Measurements from ENCODE around the gene C1orf87. TPM values are rescaled to one million over a fixed set of nuclear protein-coding genes. Genes with fewer than 3 reads are reported as not detected.

C1orf87 gene
- total RNA-seq, 2 experiments from 2014 or later, result not detected

DNA sequence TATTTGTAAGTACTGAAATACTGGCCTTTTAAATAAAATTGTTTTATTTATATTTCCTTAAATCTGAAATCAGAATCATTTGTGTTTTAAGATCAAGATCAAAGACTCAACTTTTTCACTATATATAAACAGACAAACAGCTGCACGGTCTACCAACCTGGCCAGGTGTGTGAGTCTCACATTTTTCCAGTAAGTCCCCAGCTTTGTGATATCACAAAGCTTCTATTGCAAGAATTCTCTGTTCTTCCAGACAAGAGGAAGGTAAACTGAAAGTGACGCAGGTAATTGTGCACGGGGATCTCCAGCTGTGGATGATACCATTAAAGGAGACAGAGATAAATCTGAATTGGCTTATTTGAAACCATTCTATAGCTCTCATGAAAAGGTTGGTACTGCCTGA is 105.8 kb downstream of the C1orf87 start:
- H3K27me3 Mint-ChIP-seq, result peaks cover 5% of the 10 kb centered on the region
- H3K36me3 Mint-ChIP-seq (ENCODE audit: low read depth), result no peaks in the 10 kb centered on the region
- CTCF ChIA-PET, result interaction anchor here (2.3 to 3.5 kb wide), 3 partner anchors 9 to 20 kb away, joined by 8 to 22 read pairs (median 9); no protein-coding TSS in a partner anchor
- H3K4me3 Mint-ChIP-seq, result no peak overlapping the region
- no peak overlapping the region for H3K27ac Mint-ChIP-seq
- POLR2A ChIA-PET, result interaction anchor here (0.5 kb wide), 1 partner anchor 39 kb away, joined by 3 read pairs; no protein-coding TSS in a partner anchor
- TF ChIP-seq, protein P1, sequence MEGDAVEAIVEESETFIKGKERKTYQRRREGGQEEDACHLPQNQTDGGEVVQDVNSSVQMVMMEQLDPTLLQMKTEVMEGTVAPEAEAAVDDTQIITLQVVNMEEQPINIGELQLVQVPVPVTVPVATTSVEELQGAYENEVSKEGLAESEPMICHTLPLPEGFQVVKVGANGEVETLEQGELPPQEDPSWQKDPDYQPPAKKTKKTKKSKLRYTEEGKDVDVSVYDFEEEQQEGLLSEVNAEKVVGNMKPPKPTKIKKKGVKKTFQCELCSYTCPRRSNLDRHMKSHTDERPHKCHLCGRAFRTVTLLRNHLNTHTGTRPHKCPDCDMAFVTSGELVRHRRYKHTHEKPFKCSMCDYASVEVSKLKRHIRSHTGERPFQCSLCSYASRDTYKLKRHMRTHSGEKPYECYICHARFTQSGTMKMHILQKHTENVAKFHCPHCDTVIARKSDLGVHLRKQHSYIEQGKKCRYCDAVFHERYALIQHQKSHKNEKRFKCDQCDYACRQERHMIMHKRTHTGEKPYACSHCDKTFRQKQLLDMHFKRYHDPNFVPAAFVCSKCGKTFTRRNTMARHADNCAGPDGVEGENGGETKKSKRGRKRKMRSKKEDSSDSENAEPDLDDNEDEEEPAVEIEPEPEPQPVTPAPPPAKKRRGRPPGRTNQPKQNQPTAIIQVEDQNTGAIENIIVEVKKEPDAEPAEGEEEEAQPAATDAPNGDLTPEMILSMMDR (IDR thresholded peaks at IDR 0.05), result no peak
- H3K9me3 Mint-ChIP-seq, result no peaks in the 10 kb centered on the region
- H3K4me1 Mint-ChIP-seq (ENCODE audit: low read depth), result peaks cover 3% of the 10 kb centered on the region
- no peak for ATAC-seq
- no peak for DNase-seq
- intact Hi-C loops (cut with micrococcal nuclease), result no loop called here

DNA sequence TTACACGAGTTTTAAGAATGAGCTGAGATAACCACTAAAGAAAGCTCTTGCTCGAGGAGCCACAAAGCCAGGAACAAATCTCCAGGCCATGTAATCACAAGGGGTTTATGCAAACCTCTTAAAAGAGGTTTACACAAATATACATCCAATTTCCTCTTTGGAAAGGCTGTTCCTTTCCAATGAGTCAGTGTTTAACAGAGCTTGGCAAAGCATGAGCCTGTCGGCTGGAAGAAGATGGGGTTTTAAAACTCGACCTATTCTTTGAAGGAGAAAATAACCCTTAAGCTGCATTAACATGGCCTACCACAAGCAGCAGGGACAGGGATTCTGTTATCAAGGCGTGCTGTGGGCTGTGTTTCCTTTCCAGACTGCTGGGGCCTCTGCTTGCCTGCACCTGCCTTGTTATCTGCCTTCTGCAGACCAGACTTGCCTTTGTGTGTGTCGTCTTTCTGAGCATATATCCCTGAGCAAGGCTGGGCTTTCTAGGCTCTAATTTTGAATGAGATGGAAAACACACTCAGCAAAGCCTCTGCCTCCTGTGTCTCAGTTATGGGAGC is 106.4 kb downstream of the C1orf87 start:
- Mint-ChIP-seq H3K4me3 (no peak overlapping the region), H3K4me1 (ENCODE audit: low read depth) (peaks cover 3% of the 10 kb centered on the region), H3K36me3 (ENCODE audit: low read depth) (no peaks in the 10 kb centered on the region), H3K27me3 (peaks cover 4% of the 10 kb centered on the region), H3K27ac (no peak overlapping the region), H3K9me3 (no peaks in the 10 kb centered on the region)
- ATAC-seq, result no peak
- ChIA-PET CTCF (interaction anchor here (2.3 to 3.5 kb wide), 3 partner anchors 9 to 20 kb away, joined by 8 to 22 read pairs (median 9); no protein-coding TSS in a partner anchor), POLR2A (interaction anchor here (0.5 kb wide), 1 partner anchor 39 kb away, joined by 3 read pairs; no protein-coding TSS in a partner anchor)
- TF ChIP-seq, protein P1 (IDR thresholded peaks at IDR 0.05), result no peak
- intact Hi-C loops (cut with micrococcal nuclease), result no loop called here
- no peak for DNase-seq

- Mint-ChIP-seq H3K4me3 (no peak overlapping the region), H3K4me1 (ENCODE audit: low read depth) (no peaks in the 10 kb centered on the region), H3K36me3 (ENCODE audit: low read depth) (no peaks in the 10 kb centered on the region), H3K9me3 (no peaks in the 10 kb centered on the region), H3K27me3 (peaks cover 3% of the 10 kb centered on the region), H3K27ac (no peak overlapping the region)
- ATAC-seq (no peak), DNase-seq (no peak)
- CTCF ChIA-PET, result interaction anchor here (0.8 to 2.2 kb wide), 4 partner anchors 10 to 49 kb away, joined by 3 to 8 read pairs (median 6); no protein-coding TSS in a partner anchor
- TF ChIP-seq, protein P1 (IDR thresholded peaks at IDR 0.05), result no peak
- POLR2A ChIA-PET, result no interaction called here
- intact Hi-C loops (cut with micrococcal nuclease), result no loop called here
These were observed 121.5 kb downstream of the C1orf87 start for GRCh38 chr1:59952065-59952464.

GRCh38 chr1:59949648-59950047 is 123.9 kb downstream of the C1orf87 start:
- POLR2A ChIA-PET, result no interaction called here
- no peaks in the 10 kb centered on the region for H3K9me3 Mint-ChIP-seq
- no peak overlapping the region for H3K27ac Mint-ChIP-seq
- no peak for ATAC-seq
- intact Hi-C loops (cut with micrococcal nuclease), result loop anchor here (5.0 kb wide), 1 partner anchor 47 kb away; no protein-coding TSS in a partner anchor
- peaks cover 3% of the 10 kb centered on the region for H3K27me3 Mint-ChIP-seq
- H3K4me1 Mint-ChIP-seq (ENCODE audit: low read depth), result no peaks in the 10 kb centered on the region
- TF ChIP-seq, protein P1 (IDR thresholded peaks at IDR 0.05), result no peak
- CTCF ChIA-PET, result interaction anchor here (0.9 to 3.1 kb wide), 3 partner anchors 12 to 70 kb away, joined by 3 to 18 read pairs (median 5); no protein-coding TSS in a partner anchor
- DNase-seq, result no peak
- H3K36me3 Mint-ChIP-seq (ENCODE audit: low read depth), result no peaks in the 10 kb centered on the region
- no peak overlapping the region for H3K4me3 Mint-ChIP-seq

DNA sequence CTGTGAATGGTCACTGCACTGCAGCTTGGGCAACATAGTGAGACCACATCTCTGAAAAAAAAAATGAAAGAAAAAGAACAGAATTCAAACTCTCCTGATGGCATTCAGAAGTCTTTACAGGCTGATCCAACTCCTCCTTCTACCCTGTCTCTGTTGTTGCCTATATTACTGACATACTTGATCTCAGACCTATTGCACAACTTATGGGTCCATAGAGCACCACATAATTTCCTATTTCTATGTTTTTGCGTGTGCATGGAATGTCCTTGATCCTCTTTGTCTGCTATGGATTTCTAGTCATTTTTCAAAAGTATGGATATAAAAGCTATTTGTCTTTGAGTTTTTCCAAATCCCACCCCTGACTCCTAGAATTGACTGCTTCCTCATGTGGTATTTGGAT is 124.6 kb downstream of the C1orf87 start:
- ATAC-seq, result no peak

More for the DNA sequence above, 124.6 kb downstream of the C1orf87 start:
- Mint-ChIP-seq H3K9me3 (no peaks in the 10 kb centered on the region), H3K4me3 (no peak overlapping the region), H3K27me3 (peaks cover 3% of the 10 kb centered on the region), H3K4me1 (ENCODE audit: low read depth) (no peaks in the 10 kb centered on the region), H3K36me3 (ENCODE audit: low read depth) (no peaks in the 10 kb centered on the region), H3K27ac (no peak overlapping the region)
- TF ChIP-seq, protein P1 (IDR thresholded peaks at IDR 0.05), result no peak
- intact Hi-C loops (cut with micrococcal nuclease), result loop anchor here (5.0 kb wide), 1 partner anchor 47 kb away; no protein-coding TSS in a partner anchor
- CTCF ChIA-PET, result interaction anchor here (0.9 to 3.1 kb wide), 3 partner anchors 12 to 69 kb away, joined by 3 to 18 read pairs (median 3); no protein-coding TSS in a partner anchor
- no peak for DNase-seq
- POLR2A ChIA-PET, result interaction anchor here (0.6 kb wide), 1 partner anchor 142 kb away, joined by 3 read pairs; no protein-coding TSS in a partner anchor

Data from activated CD8-positive, alpha-beta T cell treated with anti-CD3 and anti-CD28 coated beads for 36 hours (primary cell).